SU-DHL-6 (cell line): ENCODE measurements around the gene PLPPR2.

Experiments used
- H2AFZ ChIP-seq: fragments of 200-600 bp; sonication (generic); 2 replicates; pipeline ENCODE4 v1.6.1; 2014; ENCODE audit warnings: low read depth, mild to moderate bottlenecking, moderate library complexity, mixed read lengths, antibody characterized with exemption, low read length; ENCODE audit not compliant: severe bottlenecking
- H3F3A ChIP-seq: fragments of 200-600 bp; shearing (Covaris generic); 2 replicates; pipeline ENCODE4 v1.6.0; 2016; ENCODE audit warnings: antibody characterized with exemption, mild to moderate bottlenecking; ENCODE audit not compliant: insufficient read depth
- H3K27ac ChIP-seq: fragments of 200-600 bp; sonication (generic); 2 replicates; pipeline ENCODE4 v1.5.1; 2016; ENCODE audit warnings: low read depth, mild to moderate bottlenecking, low read length, moderate library complexity, mixed read lengths
- H3K27me3 ChIP-seq: fragments of 200-600 bp; sonication (generic), shearing (Covaris generic); 2 replicates; pipeline ENCODE4 v1.6.0; 2014; ENCODE audit warnings: mild to moderate bottlenecking, low read length
- H3K36me3 ChIP-seq: fragments of 200-600 bp; sonication (generic); 2 replicates; pipeline ENCODE4 v1.6.1; 2014; ENCODE audit warnings: mild to moderate bottlenecking, low read length, mixed read lengths
- H3K4me2 ChIP-seq: fragments of 300-600, 200-600 bp; shearing (Covaris generic), sonication (generic); 2 replicates; pipeline ENCODE4 v1.6.0; 2014; ENCODE audit warnings: low read length, low read depth, mild to moderate bottlenecking; ENCODE audit not compliant: poor library complexity, severe bottlenecking
- H3K4me3 ChIP-seq: fragments of 200-600 bp; sonication (generic); 2 replicates; pipeline ENCODE4 v1.5.1; 2014; ENCODE audit warnings: antibody characterized with exemption, low read length, mild to moderate bottlenecking, mixed read lengths; ENCODE audit not compliant: insufficient read depth, poor library complexity, severe bottlenecking
- H3K79me2 ChIP-seq: fragments of 200-600 bp; sonication (generic); 2 replicates; pipeline ENCODE4 v1.6.1; 2014; ENCODE audit warnings: mild to moderate bottlenecking, low read length, moderate library complexity; ENCODE audit not compliant: insufficient read depth
- H3K9ac ChIP-seq: fragments of 200-600 bp; sonication (generic); 2 replicates; pipeline ENCODE4 v1.7.0; 2014; ENCODE audit warnings: mild to moderate bottlenecking, low read length
- H3K9me2 ChIP-seq: fragments of 200-600 bp; sonication (generic); replicated peaks from 2 replicates; pipeline ENCODE4 v1.6.1; 2014; ENCODE audit warnings: low read length; ENCODE audit not compliant: insufficient read depth
- H3K9me3 ChIP-seq: fragments of 200-600 bp; sonication (generic); 2 replicates; pipeline ENCODE4 v1.6.1; 2014; ENCODE audit warnings: low read length, mixed read lengths; ENCODE audit not compliant: insufficient read depth
- H4K20me1 ChIP-seq: fragments of 200-600 bp; sonication (generic); 2 replicates; pipeline ENCODE4 v1.6.1; 2014; ENCODE audit warnings: low read depth, mild to moderate bottlenecking, antibody characterized with exemption, low read length, moderate library complexity, mixed read lengths
- CTCF ChIP-seq: fragments of 200-600 bp; sonication (generic); IDR thresholded peaks from one replicate; pipeline ENCODE4 v1.5.1; 2017; ENCODE audit warnings: antibody characterized with exemption, mild to moderate bottlenecking, low read length, moderate library complexity; ENCODE audit not compliant: insufficient read depth, poor library complexity, severe bottlenecking
- EZH2phosphoT487 ChIP-seq: fragments of 200-600 bp; sonication (generic), shearing (Covaris generic); conservative IDR thresholded peaks from 2 replicates; pipeline ENCODE4 v1.6.1; 2018; ENCODE audit warnings: mild to moderate bottlenecking, antibody characterized with exemption, low read length, moderate library complexity, mixed read lengths

Gene PLPPR2

DNA sequence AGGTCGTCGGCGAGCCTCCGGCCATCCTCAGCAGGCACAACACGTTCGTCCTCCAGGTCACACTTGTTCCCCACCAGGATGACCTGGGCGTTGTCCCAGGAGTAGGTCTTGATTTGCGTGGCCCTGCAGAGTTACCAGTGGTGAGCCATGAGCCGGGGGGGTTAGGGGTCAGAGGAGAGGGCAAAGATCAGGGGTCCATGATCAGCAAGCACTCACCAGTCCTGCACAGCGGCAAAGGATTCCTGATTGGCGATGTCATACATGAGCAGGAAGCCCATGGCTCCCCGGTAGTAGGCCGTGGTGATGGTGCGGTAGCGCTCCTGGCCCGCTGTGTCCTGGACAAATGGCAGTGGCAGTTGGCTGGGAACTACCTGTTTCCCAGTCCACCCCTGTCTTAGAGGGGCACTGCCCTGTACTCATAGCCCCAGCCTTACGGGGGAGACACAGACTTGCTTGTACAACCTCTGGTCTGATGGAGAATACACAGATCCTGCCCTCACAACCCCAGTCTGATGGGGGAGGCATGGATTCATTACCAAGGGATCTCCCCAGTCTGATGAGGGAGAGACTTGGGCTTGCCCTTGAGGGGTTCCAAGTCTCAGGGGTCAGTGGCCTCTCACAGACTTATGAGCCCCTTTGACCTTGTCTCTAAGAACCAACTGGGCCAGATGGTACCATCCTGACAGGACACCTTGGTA lies 19.6 kb upstream of the PLPPR2 start:
- Histone ChIP-seq H3F3A (no peaks in the 10 kb centered on the region), H3K9me3 (no peaks in the 10 kb centered on the region), H3K79me2 (no peaks in the 10 kb centered on the region), H3K4me2 (no peak overlapping the region), H2AFZ (no peak overlapping the region), H3K4me3 (no peak overlapping the region), H3K9ac (no peak overlapping the region), H3K36me3 (no peaks in the 10 kb centered on the region), H3K27ac (no peak overlapping the region), H3K9me2 (no peaks in the 10 kb centered on the region), H4K20me1 (no peaks in the 10 kb centered on the region), H3K27me3 (no peaks in the 10 kb centered on the region)
- TF ChIP-seq CTCF: no peak
- no peak for TF ChIP-seq EZH2phosphoT487

DNA sequence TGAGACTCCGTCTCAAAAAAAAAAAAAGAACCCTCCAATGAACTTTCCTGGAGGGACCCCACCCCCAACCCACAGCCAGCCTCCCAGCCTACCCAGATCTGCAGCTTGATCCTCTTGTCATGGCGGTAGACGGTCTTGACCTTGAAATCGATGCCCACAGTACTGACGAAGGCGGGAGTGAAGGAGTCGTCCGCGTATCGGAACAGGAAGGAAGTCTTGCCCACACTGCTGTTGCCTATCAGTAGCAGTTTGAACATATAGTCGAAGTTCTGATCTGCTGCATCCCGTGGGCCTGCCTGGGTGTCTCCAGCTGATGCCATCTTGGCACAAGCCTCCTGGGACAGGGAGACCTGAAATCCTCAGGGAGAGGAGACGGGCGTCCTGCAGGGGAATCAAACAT lies 18.2 kb upstream of the PLPPR2 start:
- H3K4me2 ChIP-seq: no peak overlapping the region

DNA sequence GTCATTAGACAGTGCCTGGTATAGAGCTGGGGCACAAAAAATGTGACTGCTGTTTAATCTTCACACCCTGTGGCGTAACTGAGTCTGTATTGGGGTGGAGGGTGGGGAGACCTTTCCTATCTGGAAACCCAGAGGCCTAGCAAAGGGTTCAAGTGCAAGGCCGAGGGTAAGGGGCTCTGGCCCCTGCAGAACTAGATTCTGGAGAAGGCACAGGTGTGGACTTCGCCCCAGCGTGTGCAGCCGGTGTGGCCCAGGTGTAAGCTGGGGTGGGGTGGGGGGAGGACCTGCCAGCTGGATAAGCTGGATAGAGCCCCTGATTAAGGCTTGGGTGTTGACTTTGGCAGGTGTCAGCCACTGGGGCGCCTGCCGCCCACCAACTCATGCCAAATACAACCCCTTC lies 17.1 kb upstream of the PLPPR2 start:
- H3K4me2 ChIP-seq: no peak overlapping the region
- no peaks in the 10 kb centered on the region for H3K9me3 ChIP-seq
- no peak overlapping the region for H3K9ac ChIP-seq
- H3K4me3 ChIP-seq: no peak overlapping the region
- TF ChIP-seq CTCF: no peak
- TF ChIP-seq EZH2phosphoT487: no peak
- no peaks in the 10 kb centered on the region for H4K20me1 ChIP-seq
- no peaks in the 10 kb centered on the region for H3F3A ChIP-seq
- H3K27ac ChIP-seq: no peak overlapping the region
- H3K36me3 ChIP-seq: no peaks in the 10 kb centered on the region
- no peaks in the 10 kb centered on the region for H3K27me3 ChIP-seq
- H3K9me2 ChIP-seq: no peaks in the 10 kb centered on the region
- no peak overlapping the region for H2AFZ ChIP-seq
- H3K79me2 ChIP-seq: no peaks in the 10 kb centered on the region

More for the DNA sequence above, 18.2 kb upstream of the PLPPR2 start:
- no peaks in the 10 kb centered on the region for H3K27me3 ChIP-seq
- H3K9me2 ChIP-seq: no peaks in the 10 kb centered on the region
- no peak overlapping the region for H2AFZ ChIP-seq
- TF ChIP-seq CTCF (no peak), EZH2phosphoT487 (no peak)
- no peak overlapping the region for H3K27ac ChIP-seq
- H3K4me3 ChIP-seq: no peak overlapping the region
- no peaks in the 10 kb centered on the region for H4K20me1 ChIP-seq
- no peaks in the 10 kb centered on the region for H3K79me2 ChIP-seq
- H3K9me3 ChIP-seq: no peaks in the 10 kb centered on the region
- H3K36me3 ChIP-seq: no peaks in the 10 kb centered on the region
- no peak overlapping the region for H3K9ac ChIP-seq
- H3F3A ChIP-seq: no peaks in the 10 kb centered on the region
